HL-60 (cell line): ENCODE data around the gene RBCK1.

Experiments used
- DNase-seq, 2 experiments: peaks; one replicate each; pipeline ENCODE4 v3.0.0-alpha.2; 2010 to 2020; ENCODE audit warnings: low read depth in 1 of 2, low spot score in 1 of 2
- H3K27ac ChIP-seq: fragments of 250-450 bp; sonication (Bioruptor Pico); replicated peaks from 2 replicates; pipeline ENCODE4 v1.5.1; 2020; ENCODE audit warnings: mild to moderate bottlenecking, moderate library complexity
- H3K27me3 ChIP-seq: fragments of 250-450 bp; sonication (Bioruptor Pico); 2 replicates; pipeline ENCODE4 v1.5.1; 2021; ENCODE audit warnings: mild to moderate bottlenecking, moderate library complexity; ENCODE audit not compliant: insufficient read depth, poor library complexity, severe bottlenecking
- H3K4me3 ChIP-seq: replicated peaks from 2 replicates; pipeline ENCODE4 v1.5.1; 2011; ENCODE audit warnings: mild to moderate bottlenecking, control low read depth, low read length; ENCODE audit not compliant: insufficient read depth
- GABPA ChIP-seq: IDR thresholded peaks from 2 replicates; pipeline ENCODE4 v1.6.1; 2012; ENCODE audit warnings: low read depth
- POLR2AphosphoS5 ChIP-seq: IDR thresholded peaks from 2 replicates; pipeline ENCODE4 v1.6.1; 2012; ENCODE audit warnings: low read depth
- REST ChIP-seq: IDR thresholded peaks from 2 replicates; pipeline ENCODE4 v1.6.1; 2012; ENCODE audit warnings: low read depth; ENCODE audit not compliant: insufficient replicate concordance
- SPI1 ChIP-seq: IDR thresholded peaks from 2 replicates; pipeline ENCODE4 v1.6.1; 2012; ENCODE audit warnings: low read depth, mild to moderate bottlenecking, borderline replicate concordance
- TF ChIP-seq, protein P1 (sequence below): IDR thresholded peaks from one replicate; pipeline ENCODE4 v1.5.1; 2011; ENCODE audit warnings: low read length, control low read depth, inconsistent platforms; ENCODE audit not compliant: insufficient read depth

Gene RBCK1

GRCh38 chr20:421685-422250 lies 13.7 kb downstream of the RBCK1 start:
- DNase-seq: no peak
- TF ChIP-seq SPI1 (no peak), REST (no peak), POLR2AphosphoS5 (no peak), GABPA (no peak)
- TF ChIP-seq, protein P1, sequence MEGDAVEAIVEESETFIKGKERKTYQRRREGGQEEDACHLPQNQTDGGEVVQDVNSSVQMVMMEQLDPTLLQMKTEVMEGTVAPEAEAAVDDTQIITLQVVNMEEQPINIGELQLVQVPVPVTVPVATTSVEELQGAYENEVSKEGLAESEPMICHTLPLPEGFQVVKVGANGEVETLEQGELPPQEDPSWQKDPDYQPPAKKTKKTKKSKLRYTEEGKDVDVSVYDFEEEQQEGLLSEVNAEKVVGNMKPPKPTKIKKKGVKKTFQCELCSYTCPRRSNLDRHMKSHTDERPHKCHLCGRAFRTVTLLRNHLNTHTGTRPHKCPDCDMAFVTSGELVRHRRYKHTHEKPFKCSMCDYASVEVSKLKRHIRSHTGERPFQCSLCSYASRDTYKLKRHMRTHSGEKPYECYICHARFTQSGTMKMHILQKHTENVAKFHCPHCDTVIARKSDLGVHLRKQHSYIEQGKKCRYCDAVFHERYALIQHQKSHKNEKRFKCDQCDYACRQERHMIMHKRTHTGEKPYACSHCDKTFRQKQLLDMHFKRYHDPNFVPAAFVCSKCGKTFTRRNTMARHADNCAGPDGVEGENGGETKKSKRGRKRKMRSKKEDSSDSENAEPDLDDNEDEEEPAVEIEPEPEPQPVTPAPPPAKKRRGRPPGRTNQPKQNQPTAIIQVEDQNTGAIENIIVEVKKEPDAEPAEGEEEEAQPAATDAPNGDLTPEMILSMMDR: no peak
- Histone ChIP-seq H3K27me3 (no peaks in the 10 kb centered on the region), H3K4me3 (no peak overlapping the region), H3K27ac (no peak overlapping the region)

- DNase-seq: no peak
- no peak overlapping the region for H3K27ac ChIP-seq
Observed at GRCh38 chr20:426566-426965, 18.5 kb downstream of the RBCK1 start.

GRCh38 chr20:427401-427800 lies 19.3 kb downstream of the RBCK1 start:
- H3K27ac ChIP-seq: no peak overlapping the region
- TF ChIP-seq POLR2AphosphoS5 (no peak), SPI1 (no peak), GABPA (no peak), REST (no peak)
- TF ChIP-seq, protein P1: no peak
- no peak overlapping the region for H3K4me3 ChIP-seq
- no peaks in the 10 kb centered on the region for H3K27me3 ChIP-seq
- DNase-seq: no peak

More at GRCh38 chr20:426566-426965, 18.5 kb downstream of the RBCK1 start:
- no peak overlapping the region for H3K4me3 ChIP-seq
- H3K27me3 ChIP-seq: no peaks in the 10 kb centered on the region
- no peak for TF ChIP-seq POLR2AphosphoS5
- no peak for TF ChIP-seq GABPA
- TF ChIP-seq, protein P1: no peak
- no peak for TF ChIP-seq REST
- no peak for TF ChIP-seq SPI1
